ENCODE results near the gene DDAH2.

DDAH2 gene

GRCh38 chr6:31744422-31744821 is 15.3 kb upstream of the DDAH2 start:
- DNase-seq (ENCODE audit: low read depth) = no peak
- no peak for TF ChIP-seq CTCF (IDR thresholded peaks at IDR 0.05; ENCODE audit: control insufficient read depth, insufficient read depth, low read depth, low read length, missing control alignments)
- H3K4me3 ChIP-seq (ENCODE audit: control insufficient read depth, low read depth, low read length) = no peak overlapping the region

- DNase-seq (ENCODE audit: low read depth) = no peak
- no peak for TF ChIP-seq CTCF (IDR thresholded peaks at IDR 0.05; ENCODE audit: control insufficient read depth, insufficient read depth, low read depth, low read length, missing control alignments)
- no peak overlapping the region for H3K4me3 ChIP-seq (ENCODE audit: control insufficient read depth, low read depth, low read length)
Measured at GRCh38 chr6:31742894-31743293, 13.8 kb upstream of the DDAH2 start.

GRCh38 chr6:31741815-31742214 is 12.7 kb upstream of the DDAH2 start:
- no peak overlapping the region for H3K4me3 ChIP-seq (ENCODE audit: control insufficient read depth, low read depth, low read length)
- no peak for TF ChIP-seq CTCF (IDR thresholded peaks at IDR 0.05; ENCODE audit: control insufficient read depth, insufficient read depth, low read depth, low read length, missing control alignments)

GRCh38 chr6:31740397-31741223 is 11.5 kb upstream of the DDAH2 start:
- peak overlapping the region; percentile 94 for H3K4me3 ChIP-seq (ENCODE audit: control insufficient read depth, low read depth, low read length)
- DNase-seq (ENCODE audit: low read depth) = no peak
- TF ChIP-seq CTCF (IDR thresholded peaks at IDR 0.05; ENCODE audit: control insufficient read depth, insufficient read depth, low read depth, low read length, missing control alignments) = no peak

More at GRCh38 chr6:31741815-31742214, 12.7 kb upstream of the DDAH2 start:
- DNase-seq (ENCODE audit: low read depth) = no peak

GRCh38 chr6:31739639-31740396 is 10.7 kb upstream of the DDAH2 start, which contains the start of gene MSH5:
Gene MSH5, plus strand, starts transcription at chr6:31740005. Its CDS starts 462 bp downstream, at chr6:31740467.
- DNase-seq (ENCODE audit: low read depth) = peak; percentile 96
- TF ChIP-seq CTCF (IDR thresholded peaks at IDR 0.05; ENCODE audit: control insufficient read depth, insufficient read depth, low read depth, low read length, missing control alignments) = no peak
- peak within 1 kb of the TSS; percentile 94 for H3K4me3 ChIP-seq (ENCODE audit: control insufficient read depth, low read depth, low read length)

- peak; percentile 41 for TF ChIP-seq CTCF (IDR thresholded peaks at IDR 0.05; ENCODE audit: control insufficient read depth, insufficient read depth, low read depth, low read length, missing control alignments)
- no peak overlapping the region for H3K4me3 ChIP-seq (ENCODE audit: control insufficient read depth, low read depth, low read length)
- no peak for DNase-seq (ENCODE audit: low read depth)
Measured at GRCh38 chr6:31737991-31738979, 9.2 kb upstream of the DDAH2 start.

Data from AG09309 (cell line).